Sigmoid colon (tissue), 4 donors: ENCODE measurements around the gene CFAP20DC.

Experiments
- CTCF ChIP-seq, 4 experiments: fragments of 450-650 bp in 3 of 4; fragments of 200-600 bp in 1 of 4; IDR thresholded peaks; one replicate each; pipeline ENCODE4 v1.5.1; 2016 to 2019; ENCODE audit warnings: antibody characterized with exemption in 4 of 4, mild to moderate bottlenecking in 3 of 4, moderate library complexity in 2 of 4
- POLR2AphosphoS5 ChIP-seq, 4 donors: sonication (generic); formaldehyde crosslinking; IDR thresholded peaks; one replicate each; pipeline ENCODE4 v1.6.1; 2017; ENCODE audit warnings: antibody characterized with exemption in 4 of 4

DNA sequence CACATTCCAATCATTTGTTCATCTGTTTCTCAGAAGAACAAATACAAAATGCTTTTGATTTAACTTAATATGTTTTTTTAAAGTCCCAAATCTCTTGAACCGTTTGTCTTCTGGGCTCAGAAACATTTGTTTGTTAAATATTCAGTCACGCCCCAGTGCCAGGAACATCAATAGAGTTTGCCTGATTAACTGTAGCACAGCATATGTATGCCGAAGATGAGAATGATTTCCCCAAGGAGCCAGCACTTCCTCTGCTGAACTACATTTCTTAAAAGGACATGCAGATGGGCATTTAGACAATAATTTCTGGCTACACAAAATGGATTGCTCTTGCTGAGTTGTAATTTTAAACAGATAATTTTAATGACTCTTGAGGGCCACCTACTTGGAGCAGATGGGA, 191.7 kb downstream of the CFAP20DC start:
- TF ChIP-seq CTCF (IDR thresholded peaks at IDR 0.05): no peak
- no peak for TF ChIP-seq POLR2AphosphoS5 (IDR thresholded peaks at IDR 0.05)
